Lower leg skin (tissue), 3 donors: Measurements from ENCODE around the gene ABCG2.

Source experiments
- CTCF ChIP-seq, 3 donors: fragments of 450-650 bp; IDR thresholded peaks; one replicate each; pipeline ENCODE4 v1.5.1; 2016; ENCODE audit warnings: antibody characterized with exemption in 3 of 3, mild to moderate bottlenecking in 3 of 3, moderate library complexity in 2 of 3
- POLR2A ChIP-seq, 2 donors: fragments of 450-650 bp; IDR thresholded peaks; one replicate each; pipeline ENCODE4 v1.6.1; 2016 to 2017; ENCODE audit warnings: antibody characterized with exemption in 2 of 2, mild to moderate bottlenecking in 1 of 2, moderate library complexity in 1 of 2

- no peak for TF ChIP-seq CTCF (IDR thresholded peaks at IDR 0.05)
- TF ChIP-seq POLR2A (IDR thresholded peaks at IDR 0.05) = no peak
These were observed 95.6 kb downstream of the ABCG2 start for GRCh38 chr4:88062843-88063242.
